HepG2 (cell line): ENCODE measurements around the gene ECPAS. TPM values are rescaled to one million over a fixed set of nuclear protein-coding genes. Genes with fewer than 3 reads are reported as not detected.

ENCODE experiments used
- ATAC-seq: fragments of 200-7000 bp; cut with Tn5 transposase; 3 replicates; pipeline ENCODE4 v1.9.1; 2020; ENCODE audit warnings: mild to moderate bottlenecking, moderate library complexity
- BruUV-seq: library from RNA; stranded (reverse); fragments of 400-500 nt; replicated peaks from 2 replicates; lab custom pipeline; 2021; lab: Mats Ljungman, UMichigan
- CTCF ChIA-PET: fragments of 300-600 bp; formaldehyde crosslinking; extraction: SDS; loops from one replicate; lab custom pipeline; 2021; ENCODE audit warnings: low total read pairs, inconsistent platforms, low intra/inter-chr PET ratio; lab: Yijun Ruan, JAX
- POLR2A ChIA-PET: fragments of 350-600 bp; sonication (Branson Sonifier 250); formaldehyde crosslinking; loops from one replicate; lab custom pipeline; 2020; ENCODE audit warnings: antibody characterized with exemption, inconsistent platforms; lab: Yijun Ruan, JAX
- DNase-seq: peaks from one replicate; pipeline ENCODE4 v3.0.0-alpha.2; 2015; ENCODE audit warnings: low spot score
- FAIRE-seq: peaks from 3 replicates; lab custom pipeline; 2011; peaks lifted over from hg19 to GRCh38; lab: Jason Lieb, UNC
- H2AFZ ChIP-seq: one replicate; pipeline ENCODE4 v1.6.1; 2011; ENCODE audit warnings: low read length, inconsistent platforms
- H3K27ac ChIP-seq: fragments of 300-600 bp; 3 replicates; pipeline ENCODE4 v1.8.0; 2011; ENCODE audit warnings: mixed run types, mild to moderate bottlenecking, mixed read lengths, low read length, inconsistent platforms; ENCODE audit not compliant: insufficient read depth; ENCODE audit errors: extremely low read length
- H3K27me3 ChIP-seq, 2 experiments: fragments of 200-600 bp in 1 of 2; 2 replicates in 1 of 2; 3 replicates in 1 of 2; pipeline versions ENCODE4 v1.6.0 to v1.8.0; 2011; ENCODE audit warnings: low read length in 2 of 2, mild to moderate bottlenecking in 2 of 2, moderate library complexity in 2 of 2, inconsistent platforms in 1 of 2; ENCODE audit not compliant: insufficient read depth in 2 of 2, control insufficient read depth in 1 of 2
- H3K36me3 ChIP-seq, 2 experiments: fragments of 200-600 bp in 1 of 2; replicated peaks in 1 of 2; 2 replicates in 1 of 2; 3 replicates in 1 of 2; pipeline versions ENCODE4 v1.5.1 to v1.8.0; 2011; ENCODE audit warnings: low read length in 2 of 2, inconsistent platforms in 1 of 2; ENCODE audit not compliant: insufficient read depth in 2 of 2, control insufficient read depth in 1 of 2
- H3K4me1 ChIP-seq: 2 replicates; pipeline ENCODE4 v1.5.1; 2012; ENCODE audit warnings: low read length, inconsistent platforms; ENCODE audit not compliant: insufficient read depth
- H3K4me2 ChIP-seq: 2 replicates; pipeline ENCODE4 v1.6.0; 2011; ENCODE audit warnings: low read depth, low read length, inconsistent platforms
- H3K4me3 ChIP-seq, 3 experiments: fragments of 200-600 bp in 1 of 3; sonication (generic), shearing (Covaris generic) in 1 of 3; replicated peaks in 1 of 3; 2 replicates each; pipeline ENCODE4 v1.5.1; 2011 to 2016; ENCODE audit warnings: low read length in 3 of 3, inconsistent platforms in 2 of 3, low read depth in 2 of 3, mild to moderate bottlenecking in 2 of 3, control low read depth in 1 of 3, mixed read lengths in 1 of 3; ENCODE audit not compliant: insufficient read depth in 1 of 3
- H3K79me2 ChIP-seq: one replicate; pipeline ENCODE4 v1.6.1; 2011; ENCODE audit warnings: low read length, inconsistent platforms; ENCODE audit not compliant: insufficient read depth
- H3K9ac ChIP-seq: 2 replicates; pipeline ENCODE4 v1.6.0; 2011; ENCODE audit warnings: mild to moderate bottlenecking, low read depth, low read length, inconsistent platforms; ENCODE audit not compliant: insufficient read depth
- H3K9me3 ChIP-seq: 2 replicates; pipeline ENCODE4 v1.5.1; 2012; ENCODE audit warnings: mild to moderate bottlenecking, low read length
- H4K20me1 ChIP-seq: 2 replicates; pipeline ENCODE4 v1.6.0; 2011; ENCODE audit warnings: inconsistent platforms, mild to moderate bottlenecking, low read length, moderate library complexity; ENCODE audit not compliant: insufficient read depth
- DNMT1 ChIP-seq: sonication (generic); formaldehyde crosslinking; IDR thresholded peaks from 2 replicates; pipeline ENCODE4 v1.5.1; 2020; ENCODE audit warnings: mild to moderate bottlenecking, missing genetic modification reagents
- EP300 ChIP-seq, 3 experiments: sonication (generic) in 1 of 3; formaldehyde crosslinking in 1 of 3; IDR thresholded peaks; 2 replicates each; pipeline versions ENCODE4 v1.5.1 to v1.6.1; 2011 to 2020; ENCODE audit warnings: low read depth in 2 of 3, low read length in 2 of 3, borderline replicate concordance in 1 of 3, improper control_type of control experiment in 1 of 3, mild to moderate bottlenecking in 1 of 3, missing genetic modification reagents in 1 of 3, moderate library complexity in 1 of 3
- GMEB2 ChIP-seq: IDR thresholded peaks from 2 replicates; pipeline ENCODE4 v1.6.1; 2016; ENCODE audit warnings: missing biosample characterization, missing genetic modification reagents, low read depth
- KAT7 ChIP-seq: IDR thresholded peaks from 2 replicates; pipeline ENCODE4 v1.6.1; 2018; ENCODE audit warnings: borderline replicate concordance, missing compliant biosample characterization
- KDM2A ChIP-seq: sonication (generic); formaldehyde crosslinking; IDR thresholded peaks from 2 replicates; pipeline ENCODE4 v1.4.0; 2020; ENCODE audit warnings: low read depth, missing genetic modification reagents, borderline replicate concordance
- MATR3 ChIP-seq: sonication (generic); formaldehyde crosslinking; IDR thresholded peaks from 2 replicates; pipeline ENCODE4 v1.4.0; 2020; ENCODE audit warnings: missing genetic modification reagents
- SYNCRIP ChIP-seq: fragments of 200-400 bp; formaldehyde crosslinking; IDR thresholded peaks from 2 replicates; pipeline ENCODE4 v1.6.1; 2018; ENCODE audit warnings: mild to moderate bottlenecking, low read depth, low read length; ENCODE audit not compliant: insufficient read depth
- TBX3 ChIP-seq: fragments of 450-650 bp; IDR thresholded peaks from 2 replicates; pipeline ENCODE4 v1.6.1; 2017; ENCODE audit warnings: antibody characterized with exemption, mild to moderate bottlenecking, inconsistent platforms, borderline replicate concordance
- U2AF1 ChIP-seq: fragments of 200-400 bp; formaldehyde crosslinking; optimal IDR thresholded peaks from 2 replicates; pipeline ENCODE3; 2017; ENCODE audit warnings: mild to moderate bottlenecking, low read depth, low read length
- ZNF263 ChIP-seq: sonication (generic); formaldehyde crosslinking; IDR thresholded peaks from 2 replicates; pipeline ENCODE4 v1.4.0; 2020; ENCODE audit warnings: missing genetic modification reagents
- ZNF362 ChIP-seq: sonication (generic); formaldehyde crosslinking; IDR thresholded peaks from 2 replicates; pipeline ENCODE4 v1.4.0; 2020; ENCODE audit warnings: missing genetic modification reagents, mild to moderate bottlenecking, borderline replicate concordance
- ZNF550 ChIP-seq: sonication (generic); formaldehyde crosslinking; IDR thresholded peaks from 2 replicates; pipeline ENCODE4 v1.4.0; 2020; ENCODE audit warnings: mild to moderate bottlenecking, missing genetic modification reagents, borderline replicate concordance
- ZNF607 ChIP-seq: sonication (generic); formaldehyde crosslinking; IDR thresholded peaks from 2 replicates; pipeline ENCODE4 v1.5.1; 2020; ENCODE audit warnings: missing genetic modification reagents, mild to moderate bottlenecking, borderline replicate concordance
- ZNF639 ChIP-seq: conservative IDR thresholded peaks from 2 replicates; pipeline ENCODE4 v1.6.1; 2018; ENCODE audit warnings: missing genetic modification reagents
- ZNF740 ChIP-seq: sonication (generic); formaldehyde crosslinking; IDR thresholded peaks from 2 replicates; pipeline ENCODE4 v1.4.0; 2020; ENCODE audit warnings: missing genetic modification reagents
- ZNF770 ChIP-seq: sonication (generic); formaldehyde crosslinking; IDR thresholded peaks from 2 replicates; pipeline ENCODE4 v1.5.0; 2020; ENCODE audit warnings: mild to moderate bottlenecking, missing genetic modification reagents
- in situ Hi-C: cut with HindIII; loops from 2 replicates; pipeline ENCODE4 v1.10.0; 2017; ENCODE audit warnings: low pct_unique_long_range_greater_than_20kb; ENCODE audit not compliant: extremely low pct_ligation_motif_present
- intact Hi-C: fragments of 100-400 bp; cut with micrococcal nuclease; formaldehyde crosslinking; loops from one replicate; pipeline ENCODE4 v1.10.0; 2022; ENCODE audit not compliant: unreplicated experiment
- polyA plus RNA-seq, 8 experiments: library from polyadenylated mRNA; depleted of rRNA in 3 of 8; stranded (reverse) in 7 of 8; unstranded in 1 of 8; fragments of >200 nt; fragmentation: Illumina TruSeq in 4 of 8; extraction: Trizol in 4 of 8; gene quantifications; 2 replicates each; pipeline versions ENCODE4 v1.2.1 to v1.2.3, GENCODE V29; 2011 to 2016; ENCODE audit warnings: low read depth in 4 of 8, missing spikeins in 1 of 8, mixed read lengths in 1 of 8; ENCODE audit not compliant: insufficient read depth in 1 of 8
- total RNA-seq, 5 experiments: library from RNA; depleted of rRNA; stranded (reverse); fragments of >200 nt; fragmentation: Illumina TruSeq; extraction: Trizol; gene quantifications; 2 replicates each; pipeline ENCODE4 v1.2.3, GENCODE V29; 2016; ENCODE audit warnings: low read depth in 1 of 5

The ECPAS gene
- total and polyA plus RNA-seq, 2 of the 13 experiments (the other 11 are each of a cell fraction or from before 2014, with no cell fraction given) = 35.3 to 58.0 TPM

- no peak overlapping the region for H2AFZ ChIP-seq
- H3K4me3 ChIP-seq = no peak overlapping the region
- intact Hi-C loops = no loop called here
- no peak for FAIRE-seq
- H3K36me3 ChIP-seq = peaks cover 9 to 50% of the 10 kb centered on the region in 2 experiments
- H3K9me3 ChIP-seq = no peaks in the 10 kb centered on the region
- no peaks in the 10 kb centered on the region for H3K79me2 ChIP-seq
- DNase-seq = no peak
- in situ Hi-C loops = no loop called here
- no peaks in the 10 kb centered on the region for H3K27me3 ChIP-seq
- ATAC-seq = no peak
- ChIA-PET POLR2A (no interaction called here), CTCF (no interaction called here)
- no TSS peak for BruUV-seq
- TF ChIP-seq ZNF362 (CRISPR knock-in tag) = no peak
- TF ChIP-seq ZNF639 = no peak
- no peak for TF ChIP-seq U2AF1
- TF ChIP-seq ZNF263 = no peak
- no peak for TF ChIP-seq SYNCRIP
- TF ChIP-seq MATR3 = no peak
- no peak for TF ChIP-seq KAT7 (CRISPR knock-in tag)
- no peak for TF ChIP-seq DNMT1 (CRISPR knock-in tag)
- TF ChIP-seq ZNF740 (CRISPR knock-in tag) = no peak
- no peak for TF ChIP-seq TBX3
- no peak for TF ChIP-seq EP300 (IDR thresholded peaks at IDR 0.05; ENCODE audit: low read depth in 2 of 2, low read length in 2 of 2)
- TF ChIP-seq EP300 (CRISPR knock-in tag; IDR thresholded peaks at IDR 0.05; ENCODE audit: borderline replicate concordance) = no peak
- TF ChIP-seq ZNF770 (CRISPR knock-in tag) = no peak
- no peak for TF ChIP-seq KDM2A (CRISPR knock-in tag)
- no peak for TF ChIP-seq ZNF550 (CRISPR knock-in tag)
- no peak for TF ChIP-seq ZNF607 (CRISPR knock-in tag)
- no peak for TF ChIP-seq GMEB2 (CRISPR knock-in tag)
- no peak overlapping the region for H3K27ac ChIP-seq
- no peak overlapping the region for H3K9ac ChIP-seq
- H3K4me1 ChIP-seq = peaks cover 24% of the 10 kb centered on the region
- H4K20me1 ChIP-seq = no peaks in the 10 kb centered on the region
- no peak overlapping the region for H3K4me2 ChIP-seq
Measured at GRCh38 chr9:111427186-111427585, 57.0 kb downstream of the ECPAS start.
